Breast epithelium (tissue), 3 donors: Measurements from ENCODE around the gene MRTFA.

Source experiments
- POLR2AphosphoS5 ChIP-seq, 3 donors: sonication (generic); formaldehyde crosslinking; IDR thresholded peaks; one replicate each; pipeline ENCODE4 v1.6.1; 2017; ENCODE audit warnings: antibody characterized with exemption in 3 of 3
- TF ChIP-seq, protein P1 (sequence below), 3 donors: fragments of 450-650 bp; IDR thresholded peaks; one replicate each; pipeline ENCODE4 v1.5.1; 2016 to 2017; ENCODE audit warnings: antibody characterized with exemption in 3 of 3, mild to moderate bottlenecking in 3 of 3, moderate library complexity in 3 of 3

DNA sequence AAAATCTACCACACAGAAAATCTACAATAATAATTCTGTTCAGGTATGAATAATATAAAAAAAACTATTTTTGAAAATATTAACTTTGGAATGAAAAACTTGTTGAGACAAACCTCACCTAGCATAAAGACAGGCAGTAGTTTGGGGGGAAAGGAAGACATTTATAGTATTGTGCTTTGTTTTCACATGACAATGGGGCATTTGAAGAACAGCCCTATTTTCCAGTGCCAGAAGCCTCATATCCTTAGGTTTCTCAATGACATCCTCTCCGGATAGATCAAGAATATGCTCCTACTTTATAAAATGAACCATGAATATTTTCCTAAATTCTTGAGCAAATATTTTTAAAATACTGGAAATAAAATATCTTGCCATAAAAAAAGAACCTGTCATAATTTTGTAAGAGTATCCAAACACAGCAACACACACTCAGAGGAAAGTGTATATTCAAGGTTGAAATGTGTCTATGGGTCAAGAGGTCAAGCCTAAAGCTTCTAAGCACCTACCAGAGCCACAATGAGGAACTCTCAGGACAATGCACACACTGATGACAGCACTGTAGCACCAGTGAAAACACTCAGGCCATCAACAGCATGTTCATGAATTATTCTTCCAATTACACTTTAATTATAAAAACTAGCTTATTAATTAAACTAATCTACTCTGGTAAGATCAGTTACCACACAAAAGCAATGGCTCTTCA lies 68.7 kb downstream of the MRTFA start:
- no peak for TF ChIP-seq POLR2AphosphoS5 (IDR thresholded peaks at IDR 0.05)
- TF ChIP-seq, protein P1, sequence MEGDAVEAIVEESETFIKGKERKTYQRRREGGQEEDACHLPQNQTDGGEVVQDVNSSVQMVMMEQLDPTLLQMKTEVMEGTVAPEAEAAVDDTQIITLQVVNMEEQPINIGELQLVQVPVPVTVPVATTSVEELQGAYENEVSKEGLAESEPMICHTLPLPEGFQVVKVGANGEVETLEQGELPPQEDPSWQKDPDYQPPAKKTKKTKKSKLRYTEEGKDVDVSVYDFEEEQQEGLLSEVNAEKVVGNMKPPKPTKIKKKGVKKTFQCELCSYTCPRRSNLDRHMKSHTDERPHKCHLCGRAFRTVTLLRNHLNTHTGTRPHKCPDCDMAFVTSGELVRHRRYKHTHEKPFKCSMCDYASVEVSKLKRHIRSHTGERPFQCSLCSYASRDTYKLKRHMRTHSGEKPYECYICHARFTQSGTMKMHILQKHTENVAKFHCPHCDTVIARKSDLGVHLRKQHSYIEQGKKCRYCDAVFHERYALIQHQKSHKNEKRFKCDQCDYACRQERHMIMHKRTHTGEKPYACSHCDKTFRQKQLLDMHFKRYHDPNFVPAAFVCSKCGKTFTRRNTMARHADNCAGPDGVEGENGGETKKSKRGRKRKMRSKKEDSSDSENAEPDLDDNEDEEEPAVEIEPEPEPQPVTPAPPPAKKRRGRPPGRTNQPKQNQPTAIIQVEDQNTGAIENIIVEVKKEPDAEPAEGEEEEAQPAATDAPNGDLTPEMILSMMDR (IDR thresholded peaks at IDR 0.05) = no peak
